Measurements from ENCODE around the gene GOLGA5. TPM values are rescaled to one million over a fixed set of nuclear protein-coding genes. Genes with fewer than 3 reads are reported as not detected.

GOLGA5 gene
- total RNA-seq, 6 experiments from 2014 or later: 20.0 to 35.6 (median 28.8) TPM

DNA sequence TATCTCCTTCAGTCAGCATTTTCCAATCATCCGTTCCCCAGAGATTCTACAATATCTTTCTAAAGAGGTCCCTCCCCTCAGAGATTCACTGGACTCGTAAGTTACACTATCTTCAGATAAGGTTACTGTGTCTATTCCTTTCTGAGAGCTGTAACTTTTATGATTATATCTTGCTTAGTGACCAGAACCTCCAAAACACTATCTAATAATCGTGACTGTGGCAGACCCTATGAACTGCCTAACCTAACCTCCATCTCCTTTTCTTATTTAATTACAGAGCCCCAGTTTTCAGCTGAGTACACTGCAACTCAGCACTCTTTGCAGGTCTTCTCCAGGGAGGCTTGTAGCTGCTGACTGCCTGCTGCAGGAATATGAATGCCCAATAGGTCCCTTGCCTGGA lies 90.3 kb downstream of the GOLGA5 start:
- TF ChIP-seq POLR2A (IDR thresholded peaks at IDR 0.05): no peak
- TF ChIP-seq, protein P1, sequence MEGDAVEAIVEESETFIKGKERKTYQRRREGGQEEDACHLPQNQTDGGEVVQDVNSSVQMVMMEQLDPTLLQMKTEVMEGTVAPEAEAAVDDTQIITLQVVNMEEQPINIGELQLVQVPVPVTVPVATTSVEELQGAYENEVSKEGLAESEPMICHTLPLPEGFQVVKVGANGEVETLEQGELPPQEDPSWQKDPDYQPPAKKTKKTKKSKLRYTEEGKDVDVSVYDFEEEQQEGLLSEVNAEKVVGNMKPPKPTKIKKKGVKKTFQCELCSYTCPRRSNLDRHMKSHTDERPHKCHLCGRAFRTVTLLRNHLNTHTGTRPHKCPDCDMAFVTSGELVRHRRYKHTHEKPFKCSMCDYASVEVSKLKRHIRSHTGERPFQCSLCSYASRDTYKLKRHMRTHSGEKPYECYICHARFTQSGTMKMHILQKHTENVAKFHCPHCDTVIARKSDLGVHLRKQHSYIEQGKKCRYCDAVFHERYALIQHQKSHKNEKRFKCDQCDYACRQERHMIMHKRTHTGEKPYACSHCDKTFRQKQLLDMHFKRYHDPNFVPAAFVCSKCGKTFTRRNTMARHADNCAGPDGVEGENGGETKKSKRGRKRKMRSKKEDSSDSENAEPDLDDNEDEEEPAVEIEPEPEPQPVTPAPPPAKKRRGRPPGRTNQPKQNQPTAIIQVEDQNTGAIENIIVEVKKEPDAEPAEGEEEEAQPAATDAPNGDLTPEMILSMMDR (IDR thresholded peaks at IDR 0.05): no peak
- no peak for DNase-seq
- Histone ChIP-seq H3K27me3 (no peaks in the 10 kb centered on the region), H3K9me3 (no peaks in the 10 kb centered on the region), H3K4me3 (no peak overlapping the region), H3K4me1 (peaks cover 0 to 5% (median 0%) of the 10 kb centered on the region in 4 donors), H3K27ac (no peak overlapping the region), H3K36me3 (no peaks in the 10 kb centered on the region)
- intact Hi-C loops (cut with DNase I): loop anchor here in 1 of 2 donors (10.0 kb wide), 1 partner anchor 60 kb away; no protein-coding TSS in a partner anchor
- ATAC-seq: no peak
- WGBS (ENCODE audit: insufficient coverage, low coverage, low lambda C conversion rate, missing lambda C conversion rate): 34% methylated on average over 3 of the region's 3 CpGs

DNA sequence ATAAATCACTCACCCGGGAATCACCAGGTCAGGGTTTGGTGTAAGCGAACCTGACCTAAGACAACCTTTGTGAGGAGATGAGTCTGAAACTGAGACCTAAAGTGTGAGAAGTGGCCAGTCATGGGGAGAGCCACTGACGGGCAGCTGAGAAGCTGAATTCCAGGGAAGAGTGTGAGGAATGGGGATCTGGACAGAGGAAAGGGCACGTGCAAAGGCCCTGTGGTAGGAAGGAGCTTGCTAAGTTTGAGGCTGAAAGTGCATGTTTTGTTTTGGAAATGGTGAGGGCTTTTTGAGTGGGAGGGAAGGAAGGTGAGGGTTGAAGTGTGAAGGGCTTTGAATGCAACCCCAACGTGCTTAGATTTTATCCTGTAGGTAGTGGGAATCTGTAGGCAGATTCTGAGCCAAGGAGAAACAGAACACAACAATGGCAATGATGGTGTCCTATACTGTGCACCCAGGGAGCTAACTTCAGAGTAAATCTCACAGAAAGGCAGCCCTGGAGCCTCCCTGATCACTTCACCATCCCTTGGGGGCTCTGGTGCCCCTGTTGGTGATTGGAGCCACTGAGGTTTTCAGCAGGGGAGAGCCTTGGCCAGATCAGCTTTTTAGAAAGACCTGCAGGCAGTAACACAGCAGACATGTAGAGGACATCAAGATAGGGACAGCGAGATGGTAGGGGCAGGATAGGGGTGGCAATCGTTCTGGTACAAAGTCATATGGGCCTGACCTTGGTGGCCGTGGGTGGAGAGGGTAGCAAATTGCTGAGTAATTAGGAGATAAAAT lies 91.4 kb downstream of the GOLGA5 start:
- DNase-seq (no peak), ATAC-seq (no peak)
- Histone ChIP-seq H3K9me3 (no peaks in the 10 kb centered on the region), H3K4me1 (peaks cover 0 to 3% (median 0%) of the 10 kb centered on the region in 4 donors), H3K36me3 (no peaks in the 10 kb centered on the region), H3K27ac (no peak overlapping the region), H3K27me3 (no peaks in the 10 kb centered on the region), H3K4me3 (no peak overlapping the region)
- WGBS (ENCODE audit: insufficient coverage, low coverage, low lambda C conversion rate, missing lambda C conversion rate): 61% methylated on average over 8 of the region's 8 CpGs
- TF ChIP-seq POLR2A (IDR thresholded peaks at IDR 0.05): no peak
- TF ChIP-seq, protein P1 (IDR thresholded peaks at IDR 0.05): no peak
- intact Hi-C loops (cut with DNase I): loop anchor here in 1 of 2 donors (10.0 kb wide), 1 partner anchor 59 kb away; no protein-coding TSS in a partner anchor

DNA sequence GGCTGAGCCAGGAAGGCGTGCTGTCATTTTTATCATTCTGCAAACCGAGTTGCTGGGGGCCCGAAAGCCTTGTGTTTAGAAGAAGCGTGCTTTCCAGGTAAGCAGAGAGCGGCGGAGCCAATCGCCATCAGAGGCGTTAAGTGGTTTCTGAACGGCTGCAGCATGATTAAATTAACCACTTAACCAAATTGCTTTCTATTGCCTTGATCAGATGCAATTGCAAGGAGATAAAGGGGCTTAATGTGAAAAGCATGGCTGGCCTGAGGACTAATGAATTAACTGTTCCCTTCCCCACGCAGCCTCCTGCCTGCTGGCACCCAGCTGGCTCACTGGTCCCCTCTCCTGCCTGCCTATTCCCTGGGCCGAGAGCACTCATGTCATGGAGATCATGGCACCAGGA lies 92.2 kb downstream of the GOLGA5 start:
- Histone ChIP-seq H3K36me3 (no peaks in the 10 kb centered on the region), H3K27me3 (no peaks in the 10 kb centered on the region), H3K4me1 (no peaks in the 10 kb centered on the region), H3K9me3 (no peaks in the 10 kb centered on the region), H3K27ac (no peak overlapping the region), H3K4me3 (no peak overlapping the region)
- intact Hi-C loops (cut with DNase I): loop anchor here in 1 of 2 donors (10.0 kb wide), 1 partner anchor 58 kb away; no protein-coding TSS in a partner anchor
- DNase-seq (no peak), ATAC-seq (no peak)
- TF ChIP-seq, protein P1 (IDR thresholded peaks at IDR 0.05): no peak
- TF ChIP-seq POLR2A (IDR thresholded peaks at IDR 0.05): no peak
- 49% methylated on average over 10 of the region's 11 CpGs for WGBS (ENCODE audit: insufficient coverage, low coverage, low lambda C conversion rate, missing lambda C conversion rate)

DNA sequence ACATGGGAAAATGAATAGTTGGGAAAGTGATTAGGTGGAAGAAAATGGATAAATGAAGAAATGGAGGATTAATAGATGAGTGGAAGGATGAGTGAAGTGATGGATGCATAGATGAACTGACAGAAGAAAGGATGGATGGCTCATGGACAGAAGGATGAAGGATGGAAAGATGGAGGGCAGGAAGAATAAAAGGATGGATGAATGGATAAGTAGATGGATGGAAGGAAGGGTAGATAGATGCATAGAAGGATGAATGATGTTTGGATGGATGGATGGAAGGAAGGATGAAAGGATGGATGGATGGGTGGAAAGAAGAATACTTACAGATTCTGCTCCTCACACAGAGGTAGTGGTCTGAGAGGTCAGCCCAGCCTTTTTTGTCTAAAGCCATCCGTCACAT lies 93.1 kb downstream of the GOLGA5 start:
- Histone ChIP-seq H3K27ac (no peak overlapping the region), H3K27me3 (no peaks in the 10 kb centered on the region), H3K36me3 (no peaks in the 10 kb centered on the region), H3K4me3 (no peak overlapping the region), H3K4me1 (no peaks in the 10 kb centered on the region), H3K9me3 (no peaks in the 10 kb centered on the region)
- no peak for ATAC-seq
- WGBS (ENCODE audit: insufficient coverage, low coverage, low lambda C conversion rate, missing lambda C conversion rate): 60% methylated on average over 1 of the region's 1 CpG
- no peak for DNase-seq
- intact Hi-C loops (cut with DNase I): loop anchor here in 1 of 2 donors (10.0 kb wide), 1 partner anchor 58 kb away; no protein-coding TSS in a partner anchor
- TF ChIP-seq, protein P1 (IDR thresholded peaks at IDR 0.05): no peak
- no peak for TF ChIP-seq POLR2A (IDR thresholded peaks at IDR 0.05)

Measured in right lobe of liver (tissue), 6 donors.